IPS-15b (cell line): ENCODE measurements around the gene ARL15.
A peak's percentile ranks its signal among the peaks of the same experiment; 100 is the strongest.

ENCODE experiments used
- H3K27me3 ChIP-seq: one replicate; pipeline ENCODE4 v1.6.1; 2013; ENCODE audit warnings: low read length; ENCODE audit not compliant: control insufficient read depth, insufficient read depth
- H3K36me3 ChIP-seq: one replicate; pipeline ENCODE4 v1.6.1; 2013; ENCODE audit warnings: low read length; ENCODE audit not compliant: control insufficient read depth, insufficient read depth
- H3K4me1 ChIP-seq: one replicate; pipeline ENCODE4 v1.6.1; 2013; ENCODE audit warnings: mild to moderate bottlenecking, low read length; ENCODE audit not compliant: control insufficient read depth, insufficient read depth
- H3K4me3 ChIP-seq: one replicate; pipeline ENCODE4 v1.5.1; 2013; ENCODE audit warnings: low read depth, low read length
- H3K9ac ChIP-seq: one replicate; pipeline ENCODE4 v1.6.1; 2013; ENCODE audit warnings: low read depth, mild to moderate bottlenecking, low read length
- H3K9me3 ChIP-seq: one replicate; pipeline ENCODE4 v1.6.1; 2013; ENCODE audit warnings: mild to moderate bottlenecking, low read length; ENCODE audit not compliant: control insufficient read depth, insufficient read depth

The ARL15 gene

DNA sequence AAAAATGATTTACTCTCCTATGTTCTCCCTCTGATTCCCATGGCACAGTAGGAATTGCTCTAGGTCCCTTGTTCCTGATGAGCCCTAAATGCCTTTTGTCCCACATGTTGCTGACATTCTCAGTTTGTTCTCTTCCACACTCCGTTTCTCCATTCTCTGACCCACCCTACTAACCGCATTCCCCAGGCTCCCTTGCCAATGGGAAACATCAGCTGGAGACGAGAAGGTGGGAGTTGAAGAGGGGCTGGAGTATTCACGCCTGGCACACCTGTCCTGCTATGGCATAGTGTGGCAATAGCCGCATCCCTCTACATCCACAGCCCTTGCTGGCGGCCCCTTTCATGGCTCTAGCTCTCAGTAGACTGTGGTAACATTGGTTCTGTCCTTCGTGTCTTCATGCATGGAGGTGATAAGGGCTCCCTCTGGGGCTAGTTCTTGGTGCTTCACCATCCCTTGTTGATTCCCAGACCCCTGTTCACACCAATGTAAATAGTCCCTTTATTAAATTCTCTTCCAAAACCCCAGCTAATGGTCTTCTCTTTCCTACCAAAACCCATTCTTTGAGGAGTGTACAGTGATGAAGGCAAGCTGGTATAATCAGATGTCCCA, 16.4 kb upstream of the ARL15 start:
- no peaks in the 10 kb centered on the region for H3K27me3 ChIP-seq
- H3K36me3 ChIP-seq, result no peaks in the 10 kb centered on the region
- no peak overlapping the region for H3K4me3 ChIP-seq
- no peaks in the 10 kb centered on the region for H3K9me3 ChIP-seq
- H3K9ac ChIP-seq, result no peak overlapping the region
- H3K4me1 ChIP-seq, result peaks cover 17% of the 10 kb centered on the region

DNA sequence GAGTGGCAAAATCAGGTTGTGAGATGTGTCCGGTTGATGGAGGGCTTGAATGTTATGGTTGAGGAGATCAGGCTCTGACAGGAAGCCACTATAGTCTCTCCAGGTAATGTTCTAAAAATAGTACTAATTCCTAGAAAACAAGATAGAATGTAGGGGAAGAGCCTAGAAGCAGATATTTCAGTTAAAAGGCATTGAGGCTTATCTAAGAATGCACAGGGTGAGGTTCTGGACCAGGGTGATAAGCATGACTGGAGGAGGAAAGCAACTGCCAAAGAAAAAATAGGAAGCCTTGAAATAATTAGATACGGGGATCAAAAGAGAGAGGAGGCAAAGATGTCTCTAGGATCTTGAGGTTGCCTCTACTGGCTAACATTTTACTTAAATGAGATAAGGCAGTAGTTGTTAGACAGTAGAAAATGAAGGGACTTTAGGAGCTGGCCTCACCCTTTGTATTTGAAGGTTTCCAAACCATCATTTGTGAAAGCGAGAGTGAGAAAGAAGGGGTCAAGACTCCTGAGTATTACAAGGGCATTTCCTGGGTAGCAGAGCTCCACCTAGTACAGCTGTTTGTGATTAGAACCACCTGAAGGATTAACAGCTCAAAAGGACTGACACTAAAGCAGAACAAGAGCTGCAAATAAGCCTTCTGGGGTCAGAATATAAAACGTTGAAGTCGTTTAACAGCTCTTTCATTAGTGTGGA, 15.4 kb upstream of the ARL15 start:
- Histone ChIP-seq H3K27me3 (no peaks in the 10 kb centered on the region), H3K36me3 (no peaks in the 10 kb centered on the region), H3K9ac (no peak overlapping the region), H3K9me3 (no peaks in the 10 kb centered on the region), H3K4me1 (peaks cover 17% of the 10 kb centered on the region), H3K4me3 (no peak overlapping the region)

DNA sequence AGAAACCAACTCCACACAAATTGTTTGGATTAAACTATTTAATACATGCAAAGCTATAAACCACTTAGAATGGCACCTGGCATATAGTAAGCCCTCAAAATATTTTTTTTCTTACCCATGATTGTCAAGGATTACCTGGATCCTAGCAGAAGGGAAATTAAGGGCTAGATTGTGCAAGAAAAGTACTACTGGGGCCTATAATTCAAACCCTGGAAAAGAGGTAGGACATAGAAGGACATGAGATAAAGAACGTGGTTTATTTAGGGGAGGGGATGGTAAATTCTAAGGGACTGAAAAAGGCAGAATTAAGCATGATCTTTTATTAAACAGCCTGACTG, 14.9 kb upstream of the ARL15 start:
- Histone ChIP-seq H3K27me3 (no peaks in the 10 kb centered on the region), H3K36me3 (no peaks in the 10 kb centered on the region), H3K9ac (no peak overlapping the region), H3K4me3 (no peak overlapping the region), H3K9me3 (no peaks in the 10 kb centered on the region), H3K4me1 (peaks cover 17% of the 10 kb centered on the region)

DNA sequence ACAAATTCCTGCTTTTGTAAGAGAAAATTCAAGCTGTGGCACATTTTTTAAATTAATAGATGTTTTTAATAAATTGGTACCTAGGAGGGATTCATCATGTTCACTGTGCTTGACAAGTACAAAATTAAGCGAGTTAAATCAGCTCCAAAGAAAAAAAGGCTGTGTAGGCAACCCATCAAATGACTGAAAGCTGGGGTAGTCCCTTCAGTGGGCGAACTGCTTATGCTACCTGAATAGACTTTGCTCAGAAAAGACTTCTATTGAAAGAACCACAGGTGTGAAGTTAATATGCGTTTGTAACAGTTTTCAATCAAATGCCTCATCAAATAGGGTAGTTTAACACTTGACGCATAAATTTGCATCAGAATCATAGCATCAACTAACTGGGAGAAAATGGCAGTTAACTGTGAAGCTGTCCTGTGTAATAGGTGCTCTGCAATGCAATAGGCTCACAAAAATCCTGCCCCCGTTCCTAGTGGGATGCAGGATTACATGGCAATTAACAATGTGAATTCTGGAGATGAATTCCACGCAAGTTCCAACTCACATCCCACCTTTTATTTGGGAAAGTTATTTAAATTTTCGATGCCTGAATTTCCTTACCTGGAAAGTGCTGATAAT, 14.4 kb upstream of the ARL15 start:
- Histone ChIP-seq H3K9ac (no peak overlapping the region), H3K36me3 (no peaks in the 10 kb centered on the region), H3K27me3 (no peaks in the 10 kb centered on the region), H3K9me3 (no peaks in the 10 kb centered on the region), H3K4me1 (peaks cover 17% of the 10 kb centered on the region), H3K4me3 (no peak overlapping the region)

DNA sequence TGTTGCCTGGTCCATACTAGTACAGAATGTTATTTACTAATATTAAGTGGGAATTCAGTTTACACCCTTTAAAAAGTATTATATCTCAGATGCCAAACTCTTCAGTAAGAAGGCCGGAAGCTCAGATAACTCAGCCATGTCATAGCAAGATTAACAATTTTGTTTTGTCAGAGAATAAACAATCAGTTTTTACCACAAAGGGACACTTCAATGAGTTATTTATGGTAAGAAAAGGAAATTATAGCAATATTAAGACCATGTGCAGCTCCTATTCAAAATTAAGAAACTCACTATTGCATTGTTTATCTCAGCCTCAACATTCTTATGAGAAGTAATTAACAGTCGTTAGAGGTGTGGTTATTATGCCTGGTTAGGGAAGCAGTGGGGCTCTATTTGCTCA, 13.1 kb upstream of the ARL15 start:
- Histone ChIP-seq H3K36me3 (no peaks in the 10 kb centered on the region), H3K9me3 (no peaks in the 10 kb centered on the region), H3K27me3 (no peaks in the 10 kb centered on the region), H3K4me3 (no peak overlapping the region), H3K9ac (no peak overlapping the region), H3K4me1 (peaks cover 17% of the 10 kb centered on the region)

DNA sequence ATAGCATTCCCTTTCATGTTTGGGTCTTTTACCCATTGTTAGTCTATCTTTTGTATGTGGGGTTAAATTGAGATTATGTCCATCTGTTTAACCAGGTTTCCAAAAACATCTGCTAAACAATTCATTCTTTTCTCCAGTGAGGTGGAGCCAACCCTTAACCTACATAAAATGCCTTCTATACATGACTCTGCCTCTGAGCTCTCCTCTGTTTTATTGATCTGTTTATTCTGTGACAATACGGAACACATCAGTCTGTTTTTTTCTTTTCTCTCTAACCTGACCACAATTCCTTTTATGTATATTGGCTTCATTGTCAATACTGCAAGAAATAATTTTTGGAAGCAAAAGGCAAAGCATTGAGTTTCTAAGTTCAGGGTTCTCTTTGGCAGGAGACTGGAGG, 9.9 kb upstream of the ARL15 start:
- H3K4me1 ChIP-seq, result peaks cover 17% of the 10 kb centered on the region
- no peaks in the 10 kb centered on the region for H3K9me3 ChIP-seq
- no peak overlapping the region for H3K9ac ChIP-seq
- H3K4me3 ChIP-seq, result no peak overlapping the region
- no peaks in the 10 kb centered on the region for H3K36me3 ChIP-seq
- no peaks in the 10 kb centered on the region for H3K27me3 ChIP-seq

DNA sequence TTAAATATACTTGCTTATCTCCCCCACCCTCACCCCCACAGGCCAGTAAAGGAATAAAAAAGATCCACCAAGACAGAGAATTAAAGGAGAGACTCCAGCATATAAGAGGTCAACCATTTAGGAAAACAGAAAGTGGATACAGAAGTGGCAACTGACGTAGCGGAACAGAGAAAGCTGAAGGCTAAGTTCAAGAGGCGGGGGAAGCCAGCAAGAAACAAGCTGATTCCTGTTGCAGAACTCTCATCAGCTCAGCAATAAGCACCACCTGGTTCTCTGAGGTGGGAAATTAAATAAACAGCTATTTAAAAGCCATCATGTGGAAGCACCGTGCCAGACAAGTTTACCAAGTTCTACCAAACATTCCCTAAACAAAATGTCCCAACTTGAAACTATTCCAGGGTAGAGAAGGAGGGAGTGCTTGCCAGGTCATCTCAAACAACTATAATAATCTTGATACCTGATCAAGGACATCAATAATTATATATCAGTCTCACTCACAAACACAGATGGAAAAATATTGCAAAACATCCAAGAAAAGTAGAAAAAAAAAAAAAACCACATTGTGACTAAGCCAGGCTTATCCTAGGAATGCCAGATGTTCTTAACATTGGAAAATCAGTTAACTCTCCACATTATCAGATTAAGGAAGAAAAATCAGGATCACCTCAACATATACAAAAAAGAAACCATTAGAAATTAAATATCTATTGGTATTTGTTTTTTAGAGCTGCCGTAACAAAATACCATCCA, 7.3 kb upstream of the ARL15 start:
- Histone ChIP-seq H3K9ac (no peak overlapping the region), H3K4me3 (no peak overlapping the region), H3K36me3 (no peaks in the 10 kb centered on the region), H3K9me3 (no peaks in the 10 kb centered on the region), H3K27me3 (peaks cover 6% of the 10 kb centered on the region), H3K4me1 (no peaks in the 10 kb centered on the region)

DNA sequence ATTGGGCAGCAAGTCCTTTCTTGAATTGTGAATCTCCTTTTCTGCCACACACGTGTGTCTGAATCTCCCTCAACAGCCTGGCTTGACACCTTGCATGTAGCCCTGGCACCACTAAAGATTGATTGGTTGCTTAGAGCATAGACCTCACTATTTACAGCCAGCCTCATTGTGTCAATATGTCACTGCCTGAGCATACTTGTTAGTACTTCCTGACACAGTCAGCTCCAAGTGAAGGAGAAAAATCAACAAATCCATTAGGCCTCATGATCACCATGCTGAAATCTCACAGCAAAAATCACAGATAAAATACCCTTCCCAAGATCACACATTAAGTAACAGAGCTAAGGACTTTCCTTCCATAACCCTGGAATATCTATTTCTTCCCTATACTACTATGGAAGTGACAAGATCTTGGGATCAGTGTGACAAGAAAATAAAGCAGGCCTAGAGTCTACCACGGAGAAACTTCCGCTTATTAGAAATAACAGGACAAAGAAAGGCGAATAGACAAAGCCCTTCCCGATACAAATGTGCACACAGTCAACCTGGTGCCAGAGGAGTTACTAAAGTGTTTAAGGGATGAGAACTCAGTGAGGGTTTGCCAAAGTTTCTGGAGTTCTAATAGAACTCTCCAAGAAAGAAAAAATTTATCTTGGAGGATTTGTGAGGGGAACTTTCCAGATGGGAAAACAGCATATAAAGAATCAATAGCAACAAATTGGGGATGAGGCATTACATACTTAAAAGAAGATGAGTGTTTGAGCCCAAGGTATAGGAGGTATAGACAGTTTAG, 5.6 kb upstream of the ARL15 start:
- no peaks in the 10 kb centered on the region for H3K4me1 ChIP-seq
- H3K36me3 ChIP-seq, result no peaks in the 10 kb centered on the region

DNA sequence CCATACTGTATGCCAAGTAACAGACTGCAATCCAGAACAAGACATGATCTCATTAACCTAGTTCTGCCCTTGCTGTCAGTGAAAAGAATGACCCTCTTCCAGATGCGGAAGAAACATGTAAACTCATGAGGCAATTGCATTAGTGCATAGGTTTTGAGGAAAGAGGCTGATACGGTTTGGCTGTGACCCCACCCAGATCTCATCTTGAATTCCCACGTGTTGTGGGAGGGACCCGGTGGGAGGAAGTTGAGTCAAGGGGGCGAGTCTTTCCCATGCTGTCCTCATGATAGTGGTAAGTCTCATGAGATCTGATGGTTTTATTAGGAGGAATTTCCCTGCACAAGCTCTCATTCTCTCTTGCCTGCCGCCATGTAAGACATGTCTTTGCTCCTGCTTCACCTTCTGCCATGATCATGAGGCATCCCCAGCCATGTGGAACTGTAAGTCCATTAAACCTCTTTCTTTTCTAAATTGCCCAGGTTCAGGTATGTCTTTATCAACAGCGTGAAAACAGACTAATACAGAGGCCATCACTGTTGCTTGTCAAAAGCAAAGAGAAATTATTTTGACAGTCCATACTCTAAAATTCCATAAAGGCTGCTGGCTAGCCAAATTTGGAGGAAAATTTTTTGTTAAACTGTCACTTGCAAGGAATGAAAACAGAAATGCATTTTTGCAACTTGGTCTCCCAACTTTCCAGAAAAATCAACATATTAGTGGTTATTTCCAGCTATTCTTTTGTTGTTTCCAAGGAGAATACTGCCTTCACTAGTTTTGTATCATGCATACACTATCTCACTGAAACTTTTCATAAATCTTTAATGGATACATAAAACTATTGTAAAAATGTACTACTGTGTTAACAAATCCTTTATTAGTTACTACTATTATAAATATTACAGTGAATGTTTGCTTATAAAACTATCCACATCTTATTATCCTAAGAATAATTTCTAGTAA, 3.2 kb upstream of the ARL15 start:
- Histone ChIP-seq H3K9me3 (no peaks in the 10 kb centered on the region), H3K36me3 (no peaks in the 10 kb centered on the region), H3K9ac (no peak overlapping the region), H3K4me1 (peaks cover 4% of the 10 kb centered on the region), H3K4me3 (no peak overlapping the region), H3K27me3 (peaks cover 20% of the 10 kb centered on the region)

More for the DNA sequence above, 5.6 kb upstream of the ARL15 start:
- peaks cover 14% of the 10 kb centered on the region for H3K27me3 ChIP-seq
- no peak overlapping the region for H3K4me3 ChIP-seq
- no peaks in the 10 kb centered on the region for H3K9me3 ChIP-seq
- H3K9ac ChIP-seq, result no peak overlapping the region

DNA sequence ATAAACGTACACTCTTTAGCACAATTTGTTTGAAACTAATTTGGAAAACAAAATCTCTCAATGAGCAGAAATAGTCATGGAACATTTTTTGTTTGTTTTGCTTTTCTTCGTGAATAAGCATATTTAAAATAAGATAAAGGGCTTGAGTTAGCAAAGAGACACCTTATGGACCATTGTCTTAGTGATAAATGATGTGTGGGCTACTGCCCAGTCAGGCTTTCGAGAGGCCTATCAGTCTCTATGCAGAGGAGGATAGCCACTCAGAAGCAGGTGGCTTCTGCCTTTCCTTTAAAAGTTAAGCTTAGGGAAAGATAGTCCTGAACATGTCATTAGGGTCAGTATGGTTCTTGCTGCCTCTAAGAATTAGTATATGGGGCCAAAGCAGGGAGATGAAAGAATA, 2.1 kb upstream of the ARL15 start:
- no peaks in the 10 kb centered on the region for H3K36me3 ChIP-seq
- H3K9me3 ChIP-seq, result no peaks in the 10 kb centered on the region

More for the DNA sequence above, 2.1 kb upstream of the ARL15 start:
- Histone ChIP-seq H3K4me3 (peak overlapping the region; percentile 83), H3K9ac (no peak overlapping the region), H3K27me3 (peaks cover 20% of the 10 kb centered on the region), H3K4me1 (peaks cover 4% of the 10 kb centered on the region)
